HG03095 (cell line): ENCODE measurements around the gene SKAP1.

Experiments
- ATAC-seq: cut with Tn5 transposase; IDR thresholded peaks from one replicate; pipeline ENCODE4 v1.9.1; 2021; ENCODE audit warnings: moderate library complexity; ENCODE audit not compliant: unreplicated experiment

The SKAP1 gene

GRCh38 chr17:48180842-48181629 lies 249.0 kb downstream of the SKAP1 start:
- ATAC-seq = no peak

DNA sequence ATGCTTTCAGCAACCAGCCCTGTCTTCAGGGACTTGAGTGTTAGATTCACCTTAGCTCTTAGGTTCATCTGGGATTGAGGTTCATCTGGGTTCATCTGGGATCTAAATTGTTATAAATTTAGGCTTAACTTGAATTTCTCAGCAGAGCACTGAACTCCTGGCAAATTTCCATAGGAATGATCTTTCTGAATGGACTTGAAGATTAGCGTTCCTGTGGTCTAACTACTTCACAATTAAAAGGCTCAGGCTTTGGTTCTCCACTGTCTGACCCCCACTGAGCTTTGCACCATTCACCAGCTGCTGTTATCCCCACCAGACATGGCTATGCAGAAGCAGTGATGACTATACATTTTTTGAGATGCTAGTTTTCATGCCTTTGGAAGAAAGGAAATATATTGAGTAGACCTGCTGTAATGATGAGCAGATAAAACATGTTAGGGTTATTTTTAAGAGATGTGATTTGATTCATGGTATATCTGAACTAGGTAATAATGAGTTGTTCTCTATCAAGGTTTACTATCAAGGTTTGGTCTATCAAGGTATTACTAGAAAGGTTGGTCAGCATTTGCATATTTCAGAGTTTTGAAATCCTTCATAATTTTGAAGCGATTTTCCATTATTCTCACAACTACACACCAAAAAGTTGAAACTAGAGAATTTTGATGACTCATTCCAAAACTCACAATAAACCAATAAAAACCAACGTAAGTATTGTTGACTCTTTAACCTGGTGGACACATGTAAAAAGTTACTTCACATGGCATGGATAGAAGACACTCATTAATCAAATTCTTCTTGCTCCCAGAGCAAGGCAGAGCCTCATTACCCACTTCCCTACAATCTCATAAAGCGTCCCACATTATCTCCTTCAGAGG lies 250.7 kb downstream of the SKAP1 start:
- ATAC-seq = no peak

DNA sequence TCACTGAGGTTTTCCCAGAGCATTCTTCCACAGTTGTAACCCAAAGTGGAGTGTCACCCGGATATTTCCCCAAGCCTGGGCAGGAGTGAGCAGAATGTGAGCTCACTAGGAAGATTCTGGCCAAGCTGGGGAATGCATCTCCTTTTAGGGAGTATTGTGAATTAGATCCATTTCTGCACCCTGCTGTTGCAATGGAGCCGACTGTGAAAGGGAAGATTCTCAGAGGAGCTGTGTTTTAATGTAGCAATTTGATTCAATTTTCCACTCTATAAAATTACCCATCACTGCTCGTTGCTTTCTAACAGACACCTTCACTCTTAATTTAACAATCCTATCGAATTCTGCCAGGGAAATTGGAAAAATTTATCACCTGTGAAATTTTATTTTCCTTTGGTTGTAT lies 251.7 kb downstream of the SKAP1 start:
- no peak for ATAC-seq

DNA sequence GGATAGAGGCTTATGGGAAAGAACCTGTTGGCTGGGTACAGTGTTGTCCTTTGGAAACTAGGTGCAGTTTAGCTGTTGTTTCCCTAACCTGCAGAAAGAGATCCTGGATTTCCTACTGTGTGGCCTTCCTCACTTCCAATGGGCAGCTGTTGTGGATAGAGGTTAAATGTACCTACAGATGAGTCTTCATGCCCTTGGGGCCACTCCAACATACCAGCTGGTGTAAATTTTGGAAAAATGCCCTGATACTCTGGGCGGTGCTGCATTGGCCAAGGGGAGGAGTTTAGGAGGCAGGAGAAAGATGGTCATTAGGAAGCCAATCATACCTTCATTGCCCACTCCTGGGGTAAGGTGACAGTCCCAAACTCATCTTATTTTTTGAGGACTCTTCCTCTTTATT lies 252.2 kb downstream of the SKAP1 start:
- no peak for ATAC-seq

- no peak for ATAC-seq
Measured at GRCh38 chr17:48176471-48176855, 253.6 kb downstream of the SKAP1 start.

DNA sequence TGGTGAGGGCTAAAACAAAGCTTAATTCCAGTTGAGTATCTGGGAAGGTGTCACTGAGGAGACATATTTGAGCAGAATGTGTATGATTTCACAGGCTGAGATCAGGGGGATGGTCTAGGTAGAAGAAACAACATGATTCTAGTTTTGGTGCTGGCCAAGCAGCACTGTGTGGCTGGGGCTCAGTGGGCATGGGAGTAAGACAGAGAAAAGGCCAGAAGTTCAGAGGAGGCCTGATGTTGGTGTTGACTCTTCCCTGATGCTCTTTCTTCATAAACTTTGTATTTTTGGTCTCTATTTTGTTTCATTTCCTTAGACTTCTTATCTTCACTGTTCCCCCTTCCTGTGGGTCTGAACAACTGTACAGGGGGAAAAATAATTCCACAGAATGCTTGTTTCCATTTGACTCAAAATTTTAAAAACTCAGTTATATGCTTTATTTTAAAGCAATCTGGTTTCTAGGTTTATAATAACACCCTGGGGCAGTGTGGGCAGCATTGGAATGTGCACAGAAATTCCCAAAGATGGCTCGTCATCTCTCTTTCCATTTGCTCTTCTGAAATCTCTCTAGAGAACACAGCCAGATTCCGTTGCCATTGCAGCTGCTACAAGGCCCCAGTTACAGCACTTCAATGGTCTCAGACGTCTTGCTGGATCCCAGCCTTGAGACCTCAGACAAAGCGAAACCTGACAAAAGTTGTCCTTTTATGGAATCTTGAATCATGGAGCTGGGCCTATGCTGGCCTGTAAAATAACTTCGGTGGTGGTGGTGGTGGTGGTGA lies 254.1 kb downstream of the SKAP1 start:
- no peak for ATAC-seq

GRCh38 chr17:48174833-48175523 lies 255.0 kb downstream of the SKAP1 start:
- ATAC-seq = no peak

DNA sequence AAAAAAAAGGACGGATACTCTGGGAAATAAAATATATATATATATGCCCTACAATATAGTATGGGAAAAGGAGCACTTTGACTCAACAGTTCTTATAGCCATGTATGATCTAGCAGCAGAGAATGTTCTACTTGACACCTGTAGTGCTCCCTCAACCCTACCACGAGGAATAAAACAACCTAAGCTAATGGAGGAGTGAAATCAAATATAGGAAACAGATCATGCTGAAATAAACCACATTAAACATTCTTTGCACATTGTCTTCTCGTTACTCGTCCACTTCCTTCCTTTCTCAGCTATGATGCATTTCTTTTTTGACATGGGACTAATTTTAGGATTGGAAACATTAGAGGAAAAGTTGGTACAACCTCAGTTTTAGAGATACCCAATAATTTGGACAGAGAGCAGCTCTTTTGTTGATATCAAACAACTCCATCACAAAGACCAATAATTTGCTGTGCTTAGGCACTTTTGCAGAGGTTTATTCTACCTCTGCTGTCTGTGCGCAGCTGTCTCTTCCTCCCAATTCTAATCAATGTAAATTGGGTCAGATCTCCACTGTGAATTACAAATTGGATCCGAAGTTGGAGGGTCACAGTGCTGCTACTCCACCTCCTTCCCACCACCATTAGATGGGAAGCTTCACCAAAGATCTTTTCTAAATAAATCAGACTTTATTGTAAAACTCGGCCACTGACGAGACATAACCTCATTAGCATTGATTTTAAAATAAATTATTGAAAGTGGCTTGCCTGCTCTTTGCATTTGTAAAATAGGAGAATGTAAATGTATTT lies 256.6 kb downstream of the SKAP1 start:
- no peak for ATAC-seq

DNA sequence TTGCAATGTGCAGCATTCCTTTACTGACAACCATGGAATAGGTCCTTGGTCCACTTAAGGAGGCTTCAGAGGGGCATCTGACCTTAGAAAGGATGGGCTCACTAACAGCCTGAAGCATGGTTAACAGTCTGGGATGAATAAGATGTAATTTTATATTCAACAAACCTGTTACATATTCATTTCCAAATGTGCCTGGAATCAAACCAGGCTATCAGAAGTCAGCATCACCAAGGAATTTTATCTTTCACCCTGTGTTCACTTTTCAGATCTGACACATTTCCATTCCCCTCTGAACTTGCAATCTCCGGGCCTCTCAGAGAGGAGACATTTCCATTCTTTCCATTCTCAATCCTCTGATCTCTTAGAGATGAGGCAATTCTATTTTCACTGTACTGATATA lies 260.1 kb downstream of the SKAP1 start:
- no peak for ATAC-seq

- no peak for ATAC-seq
Measured at GRCh38 chr17:48163809-48164208, 266.2 kb downstream of the SKAP1 start.

GRCh38 chr17:48162946-48163506 lies 267.0 kb downstream of the SKAP1 start:
- no peak for ATAC-seq

DNA sequence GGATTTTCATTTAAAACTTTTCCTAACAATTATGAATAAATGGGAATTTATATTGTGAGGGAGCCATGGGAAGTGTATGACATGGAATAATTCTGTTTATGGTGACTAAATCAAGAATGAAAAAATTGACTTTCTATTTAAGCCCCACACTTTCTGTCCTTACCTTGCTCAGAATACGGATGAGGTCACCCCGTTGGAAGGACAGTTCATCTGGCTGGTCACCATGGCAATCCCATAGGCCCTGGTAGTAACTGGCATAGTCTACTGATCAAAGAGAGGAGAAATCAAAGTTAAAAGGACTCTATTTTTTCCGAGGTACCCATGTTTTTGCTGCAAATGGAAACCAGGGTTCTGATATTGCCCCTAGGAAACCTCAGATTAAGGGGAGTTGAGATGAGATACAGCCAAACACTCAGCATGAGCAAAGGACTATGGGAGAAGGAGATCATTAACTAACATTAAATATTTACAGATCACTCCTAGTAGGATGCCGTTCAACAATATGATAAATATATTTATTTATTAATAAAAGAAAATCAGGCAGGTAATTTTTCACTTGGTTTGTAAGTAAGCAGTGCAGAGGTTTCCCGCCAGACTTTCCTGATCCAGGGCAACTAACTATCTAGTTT lies 267.6 kb downstream of the SKAP1 start:
- ATAC-seq = no peak

DNA sequence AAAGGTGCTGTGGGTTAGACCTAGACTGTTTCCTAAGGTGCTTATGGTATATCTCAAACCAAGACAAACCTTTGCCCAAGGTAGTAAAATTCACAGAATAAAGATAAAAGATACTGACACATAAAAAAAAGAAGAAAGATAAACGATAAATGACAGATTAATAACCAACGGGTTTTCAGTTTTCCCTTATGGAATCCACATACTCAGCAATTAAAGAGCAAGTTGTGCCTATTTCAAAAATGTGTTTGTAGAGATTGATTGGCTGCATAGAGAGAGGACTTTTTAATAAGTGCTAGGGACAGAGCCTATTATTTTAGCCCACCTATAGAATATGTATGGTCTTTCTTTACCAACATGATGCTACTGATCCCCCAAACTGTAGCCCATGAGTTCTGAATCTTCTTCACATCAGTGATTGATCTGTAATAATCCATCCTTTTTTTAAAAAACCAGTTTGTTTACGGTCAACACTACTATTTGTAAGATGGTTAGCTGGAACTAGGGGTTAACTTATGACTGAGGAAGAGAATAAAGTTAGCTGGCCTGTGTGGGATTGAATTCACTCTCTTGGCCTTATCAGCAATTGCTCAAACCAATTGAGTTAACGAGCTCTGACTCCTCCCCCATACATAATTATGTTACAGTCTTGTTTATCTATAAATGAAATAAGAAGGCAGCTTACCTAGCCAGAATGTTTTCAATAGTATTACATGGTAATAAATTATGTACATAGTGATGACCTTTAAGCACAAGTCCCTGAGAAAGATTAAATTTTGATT lies 268.7 kb downstream of the SKAP1 start:
- no peak for ATAC-seq

DNA sequence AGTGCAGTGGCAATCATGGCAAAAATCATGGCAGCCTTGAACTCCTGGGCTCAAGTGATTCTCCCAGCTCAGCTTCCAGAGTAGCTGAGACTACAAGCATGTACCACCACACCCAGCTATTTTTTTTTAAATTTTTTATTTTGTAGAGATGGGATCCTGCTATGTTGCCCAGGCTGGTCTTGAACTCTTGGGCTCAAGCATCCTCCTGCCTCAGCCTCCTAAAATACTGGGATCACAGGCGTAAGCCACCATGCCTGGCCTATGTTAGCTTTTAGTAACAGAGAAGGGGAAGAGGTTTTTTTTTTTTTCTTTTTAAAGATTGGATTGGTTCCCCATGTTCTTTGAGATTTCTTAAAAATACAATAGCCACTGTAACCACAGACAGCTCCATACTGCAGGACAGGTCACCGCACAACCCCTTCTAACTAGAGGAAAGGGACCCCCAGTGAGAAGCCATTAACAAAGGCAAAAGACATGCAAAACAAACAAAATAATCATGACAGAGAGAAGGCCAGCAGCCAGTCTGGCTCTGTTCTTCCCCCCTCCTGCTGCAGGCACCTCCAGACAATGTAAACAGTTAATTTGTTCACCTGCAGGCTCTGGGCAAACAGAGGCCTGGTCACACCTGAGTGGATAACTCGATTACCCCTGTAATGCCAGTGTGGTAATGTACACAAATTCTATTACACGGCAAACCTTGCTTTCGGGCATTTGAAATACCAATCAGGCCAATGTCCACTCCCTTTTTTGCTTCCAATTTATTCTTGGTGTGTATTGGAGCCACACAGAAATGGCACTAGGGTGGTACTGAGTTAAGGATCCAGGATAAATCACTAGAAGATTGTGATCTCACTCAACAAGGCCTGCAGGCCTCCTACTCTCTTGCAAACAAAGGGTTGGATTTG lies 269.6 kb downstream of the SKAP1 start:
- ATAC-seq = no peak

- no peak for ATAC-seq
Measured at GRCh38 chr17:48159232-48159631, 270.8 kb downstream of the SKAP1 start.

- no peak for ATAC-seq
Measured at GRCh38 chr17:48155889-48156611, 274.0 kb downstream of the SKAP1 start.
